Adrenal gland (tissue), 12 donors: ENCODE data around the gene NFKB2. TPM values are rescaled to one million over a fixed set of nuclear protein-coding genes. Genes with fewer than 3 reads are reported as not detected.

Experiments used
- DNase-seq, 7 donors: peaks; one replicate each; pipeline ENCODE4 v3.0.0-alpha.2; 2019 to 2020
- H3K27ac ChIP-seq, 5 donors: fragments of 200-600 bp; sonication (generic) in 4 of 5; 1 replicate in 3 of 5; 2 replicates in 2 of 5; pipeline versions ENCODE4 v1.5.1 to v1.8.0; 2016 to 2020; ENCODE audit warnings: mild to moderate bottlenecking in 1 of 5
- H3K27me3 ChIP-seq: fragments of 200-600 bp; 2 replicates; pipeline ENCODE4 v1.8.0; 2021
- H3K36me3 ChIP-seq, 2 donors: fragments of 200-600 bp; replicated peaks in 1 of 2; 1 replicate in 1 of 2; 2 replicates in 1 of 2; pipeline versions ENCODE4 v1.5.1 to v1.8.0; 2018 to 2022
- H3K4me1 ChIP-seq, 2 donors: fragments of 200-600 bp; replicated peaks in 1 of 2; 1 replicate in 1 of 2; 2 replicates in 1 of 2; pipeline versions ENCODE4 v1.5.1 to v1.8.0; 2018 to 2021
- H3K4me3 ChIP-seq, 4 donors: fragments of 200-600 bp; sonication (generic) in 3 of 4; one replicate each; pipeline ENCODE4 v1.5.1; 2016 to 2018
- H3K9me3 ChIP-seq, 3 donors: fragments of 200-600 bp; sonication (generic) in 1 of 3; replicated peaks in 1 of 3; 1 replicate in 2 of 3; 2 replicates in 1 of 3; pipeline versions ENCODE4 v1.5.1 to v1.8.0; 2016 to 2021
- CTCF ChIP-seq, 6 experiments: fragments of 450-650 bp in 4 of 6; fragments of 200-600 bp in 2 of 6; sonication (generic) in 1 of 6; IDR thresholded peaks; 1 replicate in 5 of 6; 2 replicates in 1 of 6; pipeline versions ENCODE4 v1.5.1 to v1.8.0; 2016 to 2021; ENCODE audit warnings: antibody characterized with exemption in 6 of 6, mild to moderate bottlenecking in 2 of 6, moderate library complexity in 1 of 6
- POLR2A ChIP-seq, 2 donors: fragments of 450-650 bp; IDR thresholded peaks; one replicate each; pipeline ENCODE4 v1.6.1; 2017; ENCODE audit warnings: antibody characterized with exemption in 2 of 2, mild to moderate bottlenecking in 2 of 2, moderate library complexity in 1 of 2
- WGBS, 4 donors: extraction: QIAGEN DNeasy Blood & Tissue Kit in 2 of 4; methylation state at CpG; one replicate each; pipeline versions ENCODE4 v1.1.5 to v1.1.7; 2013 to 2017; 5-methylcytosine and 5-hydroxymethylcytosine counted together
- intact Hi-C, 2 donors: fragments of 100-400 bp; cut with DNase I; formaldehyde crosslinking; loops; one replicate each; pipeline versions ENCODE4 v1.14.1 to v1.15.0; 2022 to 2023
- polyA plus RNA-seq, 3 donors: library from polyadenylated mRNA; stranded (reverse); fragments of 200-250 nt in 2 of 3; fragments of 350-450 nt in 1 of 3; fragmentation: Illumina TruSeq in 1 of 3; extraction: RNeasy Lipid Tissue Mini Kit (QIAGEN cat#74804) in 1 of 3; gene quantifications; one replicate each; pipeline ENCODE4 v1.2.3, GENCODE V29; 2013 to 2014
- total RNA-seq, 9 donors: library from RNA; depleted of rRNA in 4 of 9; stranded (reverse); fragments of >200 nt in 4 of 9; fragments of 120-200 nt in 1 of 9; fragmentation: NEBNext Ultra II Directional in 1 of 9; extraction: Animal tissue kit (Norgen Biotek cat#: 25700) in 1 of 9; gene quantifications; one replicate each; pipeline versions ENCODE4 v1.1.0 to v1.2.4, GENCODE V29; 2013 to 2023
- donor health status: healthy with polysubstance abuse.
- donor health status: Bipolar disorder and iron deficiency.
- donor health status: DM: yes; HTN: yes; CAD: no.
- donor health status: DM: no; HTN: no; CAD: no.
- donor health status: DM: no; HTN: no; CAD: no.
- donor health status: DM: yes; HTN: yes; CAD: no.

Gene NFKB2
- total and polyA plus RNA-seq, 12 donors, result 14.3 to 92.6 (median 29.6) TPM

GRCh38 chr10:102384606-102385429, 10.7 kb upstream of the NFKB2 start:
- Histone ChIP-seq H3K9me3 (no peaks in the 10 kb centered on the region), H3K4me3 (no peak overlapping the region), H3K27me3 (no peaks in the 10 kb centered on the region), H3K4me1 (peaks cover 0 to 8% of the 10 kb centered on the region in 2 donors), H3K36me3 (peaks cover 0 to 28% of the 10 kb centered on the region in 2 donors), H3K27ac (peak overlapping the region in 1 of 5 donors; percentile 49)
- WGBS, 4 donors, result 58 to 76% (median 71%) methylated on average over 3 to 4 of the region's 4 CpGs
- peak in 1 of 7 donors; percentile 25 for DNase-seq
- intact Hi-C loops, result no loop called here
- TF ChIP-seq CTCF (IDR thresholded peaks at IDR 0.05), result no peak

DNA sequence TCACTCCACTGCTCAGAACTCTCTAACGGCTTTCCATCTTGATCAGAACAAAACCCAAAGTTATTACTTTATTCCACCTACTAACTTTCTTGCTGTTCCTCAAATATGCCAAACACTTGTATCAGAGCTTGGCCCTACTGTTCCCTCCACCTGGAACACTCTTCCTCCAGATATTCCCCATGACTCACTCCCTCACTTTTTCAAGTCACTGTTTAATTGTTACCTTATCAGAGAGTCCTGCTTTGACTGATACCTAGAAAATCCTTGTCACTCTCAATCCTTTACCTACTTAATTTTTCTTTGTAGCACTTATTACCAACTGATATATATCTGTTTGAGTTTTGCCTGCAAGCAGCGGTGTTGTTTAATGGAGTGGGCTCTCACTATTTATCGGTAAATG, 5.6 kb upstream of the NFKB2 start:
- TF ChIP-seq CTCF (IDR thresholded peaks at IDR 0.05) (no peak), POLR2A (IDR thresholded peaks at IDR 0.05) (no peak)
- Histone ChIP-seq H3K27me3 (no peaks in the 10 kb centered on the region), H3K4me1 (peaks cover 9 to 16% of the 10 kb centered on the region in 2 donors), H3K36me3 (no peaks in the 10 kb centered on the region), H3K27ac (no peak overlapping the region), H3K9me3 (no peaks in the 10 kb centered on the region), H3K4me3 (no peak overlapping the region)
- 84 to 93% (median 88%) methylated on average over 3 of the region's 3 CpGs for WGBS, 4 donors
- no peak for DNase-seq
- intact Hi-C loops, result no loop called here

GRCh38 chr10:102392306-102392705, 3.2 kb upstream of the NFKB2 start:
- no peak for DNase-seq
- Histone ChIP-seq H3K4me3 (no peak overlapping the region), H3K9me3 (no peaks in the 10 kb centered on the region), H3K27ac (no peak overlapping the region), H3K36me3 (no peaks in the 10 kb centered on the region), H3K27me3 (no peaks in the 10 kb centered on the region), H3K4me1 (peaks cover 10 to 18% of the 10 kb centered on the region in 2 donors)
- intact Hi-C loops, result no loop called here
- no peak for TF ChIP-seq POLR2A (IDR thresholded peaks at IDR 0.05)
- WGBS, 4 donors, result 66 to 73% (median 68%) methylated on average over 5 of the region's 5 CpGs

GRCh38 chr10:102393411-102394078, 2.0 kb upstream of the NFKB2 start:
- Histone ChIP-seq H3K4me1 (peaks cover 10 to 18% of the 10 kb centered on the region in 2 donors), H3K27me3 (no peaks in the 10 kb centered on the region), H3K27ac (peak overlapping the region; percentile 68 to 95 (median 91)), H3K4me3 (peak overlapping the region in 3 of 4 donors; percentile 13 to 77 (median 72)), H3K36me3 (peaks cover 0 to 12% of the 10 kb centered on the region in 2 donors), H3K9me3 (no peaks in the 10 kb centered on the region)
- intact Hi-C loops, result no loop called here
- no peak for TF ChIP-seq POLR2A (IDR thresholded peaks at IDR 0.05)
- peak in 1 of 6 experiments; percentile 89 for TF ChIP-seq CTCF (IDR thresholded peaks at IDR 0.05)
- DNase-seq, result no peak
- WGBS, 4 donors, result 27 to 41% (median 30%) methylated on average over 24 to 30 of the region's 30 CpGs
